Posterior cingulate gyrus (tissue), 11 donors: Measurements from ENCODE around the gene GRWD1.

Source experiments
- DNase-seq, 10 donors: peaks; one replicate each; pipeline versions ENCODE4 v3.0.0 to v3.0.0-alpha.2; 2020 to 2021; ENCODE audit warnings: mixed read lengths in 3 of 10
- intact Hi-C: fragments of 100-400 bp; cut with DNase I; formaldehyde crosslinking; loops from one replicate; pipeline ENCODE4 v1.15.1; 2023

GRWD1 gene

GRCh38 chr19:48490981-48491792, 45.4 kb downstream of the GRWD1 start:
- DNase-seq = no peak
- intact Hi-C loops = no loop called here

GRCh38 chr19:48491793-48492123, 46.0 kb downstream of the GRWD1 start:
- peak in 1 of 10 donors; percentile 70 for DNase-seq
- intact Hi-C loops = no loop called here

GRCh38 chr19:48492925-48493717, 47.3 kb downstream of the GRWD1 start:
- peak; percentile 70 to 98 (median 85) for DNase-seq
- intact Hi-C loops = no loop called here

- no peak for DNase-seq
- intact Hi-C loops = no loop called here
These were observed 48.1 kb downstream of the GRWD1 start for GRCh38 chr19:48493718-48494401.

- no peak for DNase-seq
- intact Hi-C loops = no loop called here
These were observed 49.6 kb downstream of the GRWD1 start for GRCh38 chr19:48495396-48495795.

GRCh38 chr19:48496959-48497727, 51.4 kb downstream of the GRWD1 start:
- no peak for DNase-seq
- intact Hi-C loops = no loop called here

GRCh38 chr19:48497728-48498594, 52.2 kb downstream of the GRWD1 start:
- intact Hi-C loops = no loop called here
- no peak for DNase-seq

- DNase-seq = no peak
- intact Hi-C loops = no loop called here
These were observed 53.0 kb downstream of the GRWD1 start for GRCh38 chr19:48498595-48499311.

- no peak for DNase-seq
- intact Hi-C loops = no loop called here
These were observed 53.7 kb downstream of the GRWD1 start for GRCh38 chr19:48499316-48500090.

- intact Hi-C loops = no loop called here
- DNase-seq = no peak
These were observed 55.2 kb downstream of the GRWD1 start for GRCh38 chr19:48500830-48501493.

- no peak for DNase-seq
- intact Hi-C loops = no loop called here
These were observed 55.9 kb downstream of the GRWD1 start for GRCh38 chr19:48501494-48502349.

- intact Hi-C loops = no loop called here
- DNase-seq = peak in 1 of 10 donors; percentile 75
These were observed 56.7 kb downstream of the GRWD1 start for GRCh38 chr19:48502350-48503018.

- intact Hi-C loops = no loop called here
- DNase-seq = peak in 1 of 10 donors; percentile 1
These were observed 60.5 kb downstream of the GRWD1 start for GRCh38 chr19:48506138-48506733.
